ENCODE data around the gene CARD9. TPM values are rescaled to one million over a fixed set of nuclear protein-coding genes. Genes with fewer than 3 reads are reported as not detected.

The CARD9 gene
- total RNA-seq, 1 donor from 2014 or later: 3.0 TPM

GRCh38 chr9:136401173-136401922 is 27.9 kb upstream of the CARD9 start:
- DNase-seq: no peak

GRCh38 chr9:136400038-136400834 is 26.8 kb upstream of the CARD9 start, which contains the start of gene SNAPC4:
Gene SNAPC4, minus strand, starts transcription at chr9:136400170. Its CDS starts 1,742 bp downstream, at chr9:136398428.
- peak; percentile 79 for DNase-seq

- no peak for DNase-seq
Measured at GRCh38 chr9:136399176-136400037, 25.9 kb upstream of the CARD9 start.

- no peak for DNase-seq
Measured at GRCh38 chr9:136398286-136398685, 24.8 kb upstream of the CARD9 start.

- DNase-seq: no peak
Measured at GRCh38 chr9:136397643-136398042, 24.2 kb upstream of the CARD9 start.

- no peak for DNase-seq
Measured at GRCh38 chr9:136396219-136396515, 22.7 kb upstream of the CARD9 start.

GRCh38 chr9:136395345-136396218 is 22.1 kb upstream of the CARD9 start:
- DNase-seq: no peak

GRCh38 chr9:136395020-136395340 is 21.5 kb upstream of the CARD9 start:
- no peak for DNase-seq

GRCh38 chr9:136394312-136395019 is 21.0 kb upstream of the CARD9 start:
- DNase-seq: no peak

GRCh38 chr9:136393531-136393930 is 20.1 kb upstream of the CARD9 start:
- DNase-seq: no peak

GRCh38 chr9:136392538-136393449 is 19.3 kb upstream of the CARD9 start:
- no peak for DNase-seq

GRCh38 chr9:136391737-136392537 is 18.5 kb upstream of the CARD9 start:
- no peak for DNase-seq

- no peak for DNase-seq
Measured at GRCh38 chr9:136389396-136389795, 15.9 kb upstream of the CARD9 start.

GRCh38 chr9:136387217-136387616 is 13.7 kb upstream of the CARD9 start:
- no peak for DNase-seq

- no peak for DNase-seq
Measured at GRCh38 chr9:136386018-136386417, 12.5 kb upstream of the CARD9 start.

- no peak for DNase-seq
Measured at GRCh38 chr9:136385015-136385414, 11.5 kb upstream of the CARD9 start.

- no peak for DNase-seq
Measured at GRCh38 chr9:136383436-136383835, 10.0 kb upstream of the CARD9 start.

GRCh38 chr9:136381966-136382513 is 8.6 kb upstream of the CARD9 start:
- DNase-seq: no peak

- DNase-seq: no peak
Measured at GRCh38 chr9:136381311-136381710, 7.8 kb upstream of the CARD9 start.
